ENCODE data around the gene DIAPH3.

DNA sequence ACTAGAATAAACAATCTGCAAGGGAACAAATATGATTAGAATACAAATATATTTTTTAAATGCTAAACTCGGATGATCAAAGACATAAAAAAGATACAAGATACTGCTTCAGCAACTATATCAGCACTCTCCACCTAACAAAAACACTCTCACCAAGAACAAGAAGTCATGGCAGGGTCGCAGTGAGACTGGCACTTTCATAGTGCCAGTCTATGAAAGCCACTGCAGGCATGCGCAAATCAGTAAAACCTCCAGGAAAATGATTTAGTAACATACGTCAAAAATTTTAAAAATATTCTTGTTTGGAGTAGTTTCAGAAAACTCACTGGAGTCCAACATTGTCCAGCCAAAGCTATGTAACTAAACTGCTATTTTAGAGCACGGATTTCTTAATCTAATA, 295.9 kb downstream of the DIAPH3 start:
- TF ChIP-seq, protein P1, sequence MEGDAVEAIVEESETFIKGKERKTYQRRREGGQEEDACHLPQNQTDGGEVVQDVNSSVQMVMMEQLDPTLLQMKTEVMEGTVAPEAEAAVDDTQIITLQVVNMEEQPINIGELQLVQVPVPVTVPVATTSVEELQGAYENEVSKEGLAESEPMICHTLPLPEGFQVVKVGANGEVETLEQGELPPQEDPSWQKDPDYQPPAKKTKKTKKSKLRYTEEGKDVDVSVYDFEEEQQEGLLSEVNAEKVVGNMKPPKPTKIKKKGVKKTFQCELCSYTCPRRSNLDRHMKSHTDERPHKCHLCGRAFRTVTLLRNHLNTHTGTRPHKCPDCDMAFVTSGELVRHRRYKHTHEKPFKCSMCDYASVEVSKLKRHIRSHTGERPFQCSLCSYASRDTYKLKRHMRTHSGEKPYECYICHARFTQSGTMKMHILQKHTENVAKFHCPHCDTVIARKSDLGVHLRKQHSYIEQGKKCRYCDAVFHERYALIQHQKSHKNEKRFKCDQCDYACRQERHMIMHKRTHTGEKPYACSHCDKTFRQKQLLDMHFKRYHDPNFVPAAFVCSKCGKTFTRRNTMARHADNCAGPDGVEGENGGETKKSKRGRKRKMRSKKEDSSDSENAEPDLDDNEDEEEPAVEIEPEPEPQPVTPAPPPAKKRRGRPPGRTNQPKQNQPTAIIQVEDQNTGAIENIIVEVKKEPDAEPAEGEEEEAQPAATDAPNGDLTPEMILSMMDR (IDR thresholded peaks at IDR 0.05), result no peak
- TF ChIP-seq POLR2AphosphoS5 (IDR thresholded peaks at IDR 0.05), result no peak

Measured in sigmoid colon (tissue), 4 donors.